HL-60/S4 treated with retinoic acid at 250 ng/mL for 4 days and 3 days (cell line): Measurements from ENCODE around the gene ATP5PB.

Experiments
- in situ Hi-C: fragments of 300-500 bp; cut with MboI; formaldehyde crosslinking; loops from 2 replicates; pipeline ENCODE4 v1.7.0; 2022; ENCODE audit warnings: low sequenced_read_pairs

Gene ATP5PB

GRCh38 chr1:111474106-111474505, 24.8 kb downstream of the ATP5PB start:
- in situ Hi-C loops = no loop called here

DNA sequence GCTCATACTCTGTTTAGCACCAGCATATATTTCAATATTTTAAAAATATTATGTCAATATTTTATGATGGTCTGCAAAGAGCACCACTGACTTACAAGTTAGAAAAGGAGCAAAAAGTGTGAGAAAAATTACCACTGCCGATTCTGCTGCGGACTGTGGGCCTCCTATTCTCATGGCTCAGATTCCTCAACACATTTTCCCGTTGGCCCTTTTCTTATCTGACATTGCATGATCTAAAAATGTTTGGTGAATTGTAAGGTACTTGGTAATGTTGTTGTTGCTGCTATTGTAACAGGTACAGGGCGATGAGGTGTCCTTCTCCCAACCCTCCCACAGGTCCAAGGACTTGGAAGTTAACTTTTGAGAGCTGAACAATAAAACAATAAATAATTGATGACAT, 25.3 kb downstream of the ATP5PB start:
- in situ Hi-C loops = no loop called here

GRCh38 chr1:111475701-111476100, 26.4 kb downstream of the ATP5PB start:
- in situ Hi-C loops = loop anchor here (25.0 kb wide), 1 partner anchor 187 kb away; no protein-coding TSS in a partner anchor

GRCh38 chr1:111476214-111476613, 26.9 kb downstream of the ATP5PB start:
- in situ Hi-C loops = loop anchor here (25.0 kb wide), 1 partner anchor 186 kb away; no protein-coding TSS in a partner anchor

GRCh38 chr1:111476761-111477309, 27.6 kb downstream of the ATP5PB start:
- in situ Hi-C loops = loop anchor here (25.0 kb wide), 1 partner anchor 185 kb away; no protein-coding TSS in a partner anchor

- in situ Hi-C loops = loop anchor here (10.0 to 25.0 kb wide), 2 partner anchors 182 to 274 kb away; partner anchors contain the start of gene DDX20
Measured at GRCh38 chr1:111480674-111481073, 31.4 kb downstream of the ATP5PB start.

DNA sequence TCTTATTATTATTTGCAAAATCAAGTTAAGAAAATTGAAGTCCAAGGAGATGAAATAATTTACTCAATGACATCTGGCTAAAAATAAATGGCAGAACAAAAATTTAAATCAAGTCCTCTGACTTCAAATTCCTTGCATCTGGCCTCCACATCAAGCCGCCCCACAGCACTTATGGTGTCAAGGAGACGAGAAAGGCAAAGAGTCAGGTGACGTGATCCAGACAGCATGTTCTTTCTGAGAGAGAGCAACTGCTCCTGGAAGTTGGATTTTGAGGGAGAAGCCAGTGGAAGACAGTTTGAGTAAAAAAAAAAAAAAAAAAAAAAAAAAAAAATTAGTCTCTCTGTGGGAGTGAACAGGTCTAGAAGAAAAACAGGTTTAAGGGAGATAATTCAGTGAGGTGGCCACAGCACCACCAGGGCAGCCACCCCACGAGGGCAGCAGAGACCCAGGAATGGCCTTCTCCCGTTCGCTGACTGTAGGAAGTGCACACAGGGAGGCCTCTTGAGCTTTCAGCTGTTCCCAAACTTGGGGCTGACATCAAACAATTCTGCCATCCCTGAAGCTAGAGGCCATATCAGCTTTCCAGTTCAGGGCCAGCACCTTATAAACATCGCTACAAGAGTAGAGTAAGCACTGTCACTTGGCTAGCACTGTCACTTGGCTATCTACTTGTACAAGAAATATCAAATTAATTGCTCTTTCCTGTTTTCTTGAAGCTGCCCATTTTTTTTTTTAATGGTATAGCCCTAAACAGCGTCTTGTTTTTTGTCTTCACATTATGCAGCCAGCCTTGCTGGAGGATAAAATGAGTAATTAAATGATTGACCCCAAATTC, 32.3 kb downstream of the ATP5PB start:
- in situ Hi-C loops = loop anchor here (10.0 to 25.0 kb wide), 2 partner anchors 181 to 273 kb away; partner anchors contain the start of gene DDX20

- in situ Hi-C loops = loop anchor here (10.0 to 25.0 kb wide), 2 partner anchors 179 to 272 kb away; partner anchors contain the start of gene DDX20
Measured at GRCh38 chr1:111483166-111483565, 33.9 kb downstream of the ATP5PB start.

GRCh38 chr1:111483876-111484275, 34.6 kb downstream of the ATP5PB start:
- in situ Hi-C loops = loop anchor here (10.0 to 25.0 kb wide), 2 partner anchors 178 to 271 kb away; partner anchors contain the start of gene DDX20

DNA sequence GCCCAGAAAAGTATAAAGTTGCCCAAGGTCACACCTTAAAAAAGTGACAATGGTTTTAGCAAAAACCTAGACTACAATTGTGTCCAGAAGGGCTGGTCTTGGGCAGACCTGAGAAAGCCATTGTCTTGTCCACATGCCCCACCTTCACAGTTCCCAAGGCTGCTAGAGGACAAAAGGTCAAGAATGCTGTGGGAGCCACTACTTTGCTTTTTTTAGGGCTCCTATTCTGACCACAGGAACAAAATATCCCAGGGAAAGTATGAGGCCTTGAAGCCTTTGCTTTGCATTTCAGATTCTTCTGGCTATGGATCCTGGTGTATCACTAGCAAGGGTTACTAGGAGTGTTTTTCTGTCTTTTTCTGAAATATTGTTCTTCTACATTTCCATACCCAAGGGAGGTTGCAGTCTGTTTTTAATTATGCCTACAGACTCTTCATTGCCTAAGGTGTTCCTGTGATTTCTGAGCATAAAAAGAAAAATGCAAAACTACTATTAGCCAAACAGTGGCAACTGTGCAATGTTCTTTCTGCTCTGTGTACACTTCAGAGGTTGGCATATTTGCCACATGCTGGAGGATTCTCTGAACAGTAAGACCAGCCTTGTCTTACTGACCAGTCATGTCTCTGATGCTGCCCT, 35.2 kb downstream of the ATP5PB start:
- in situ Hi-C loops = loop anchor here (10.0 to 25.0 kb wide), 2 partner anchors 178 to 270 kb away; partner anchors contain the start of gene DDX20

- in situ Hi-C loops = loop anchor here (10.0 to 25.0 kb wide), 2 partner anchors 176 to 268 kb away; partner anchors contain the start of gene DDX20
Measured at GRCh38 chr1:111486431-111486830, 37.2 kb downstream of the ATP5PB start.

DNA sequence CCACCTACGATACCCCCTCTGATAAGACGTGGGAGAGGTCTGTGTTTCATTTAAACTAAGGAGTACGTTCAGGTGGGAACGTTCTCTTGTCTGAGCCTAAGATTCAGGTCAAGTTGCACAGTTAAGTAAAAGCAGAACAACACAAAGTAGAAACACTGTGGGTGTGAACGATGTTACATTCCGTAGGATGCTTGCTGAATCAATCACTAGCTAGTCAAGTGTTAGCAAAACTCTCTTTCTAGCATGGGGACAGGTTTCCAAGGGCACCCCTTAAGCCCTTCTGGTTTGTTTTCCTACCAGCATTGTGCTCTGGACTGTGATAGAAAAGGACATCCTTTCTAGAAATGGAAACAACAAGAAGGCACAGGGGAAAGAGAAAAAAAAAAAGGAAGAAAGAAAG, 37.9 kb downstream of the ATP5PB start:
- in situ Hi-C loops = loop anchor here (10.0 to 25.0 kb wide), 2 partner anchors 175 to 268 kb away; partner anchors contain the start of gene DDX20

DNA sequence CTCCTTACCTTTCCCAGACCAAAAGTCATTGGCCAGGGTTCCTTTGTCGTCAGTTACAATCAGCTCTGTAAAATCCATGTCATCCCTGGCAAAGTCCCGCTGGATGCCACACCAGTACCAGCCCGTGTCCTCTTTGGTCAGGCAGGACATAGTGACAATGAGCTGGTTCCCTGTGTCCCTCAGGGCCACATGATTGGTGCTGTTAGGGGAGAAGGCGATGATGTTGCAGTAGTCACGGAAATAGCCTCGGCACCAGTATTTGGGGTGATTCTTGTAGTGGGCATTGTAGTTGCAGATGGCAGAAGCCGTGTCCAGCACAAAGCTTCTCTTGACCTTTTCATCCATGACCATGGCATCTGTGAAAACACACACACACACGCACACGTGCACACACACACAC, 39.4 kb downstream of the ATP5PB start:
- in situ Hi-C loops = loop anchor here (10.0 to 25.0 kb wide), 2 partner anchors 174 to 266 kb away; partner anchors contain the start of gene DDX20

GRCh38 chr1:111489604-111490003, 40.3 kb downstream of the ATP5PB start:
- in situ Hi-C loops = loop anchor here (10.0 to 25.0 kb wide), 2 partner anchors 173 to 265 kb away; partner anchors contain the start of gene DDX20

- in situ Hi-C loops = loop anchor here (25.0 kb wide), 1 partner anchor 172 kb away; no protein-coding TSS in a partner anchor
Measured at GRCh38 chr1:111490220-111490619, 41.0 kb downstream of the ATP5PB start.

DNA sequence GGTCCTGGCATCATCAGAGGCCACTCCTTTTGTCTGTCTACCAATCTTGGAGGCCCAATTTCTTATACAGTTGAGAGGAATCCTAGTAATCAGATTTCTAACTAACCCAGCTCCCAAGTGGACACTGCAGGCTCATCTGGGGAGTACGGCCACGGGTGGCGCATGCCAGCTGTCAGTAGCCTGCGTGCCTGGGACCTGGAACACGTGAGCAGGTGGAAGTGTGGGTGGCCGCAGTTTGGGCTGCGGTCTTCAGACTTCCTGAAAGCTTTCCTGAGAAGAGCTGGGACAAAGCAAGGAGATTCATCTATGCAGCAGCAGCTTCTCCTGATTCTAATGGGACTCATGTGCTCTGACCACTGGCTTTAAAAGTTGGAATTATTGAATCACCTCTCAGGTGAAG, 41.8 kb downstream of the ATP5PB start:
- in situ Hi-C loops = loop anchor here (25.0 kb wide), 1 partner anchor 171 kb away; no protein-coding TSS in a partner anchor

DNA sequence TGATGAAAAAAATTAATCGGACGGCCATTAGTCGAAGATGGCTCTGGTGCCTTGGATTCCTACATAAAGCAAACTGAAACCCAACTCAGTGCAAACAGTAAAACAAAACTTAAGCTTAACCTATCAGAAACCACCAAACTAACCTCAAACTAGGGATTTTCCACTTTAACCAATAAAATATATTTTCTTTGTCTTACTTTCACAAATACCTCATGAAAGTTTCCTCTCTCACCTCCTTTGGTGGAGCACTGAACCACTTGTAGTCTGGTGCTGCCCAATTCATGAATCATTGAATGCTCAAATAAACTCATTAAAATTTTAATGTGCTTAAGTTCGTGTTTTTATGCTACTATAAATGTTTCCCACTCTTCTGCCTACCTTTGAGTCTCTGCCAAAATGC, 47.1 kb downstream of the ATP5PB start:
- in situ Hi-C loops = loop anchor here (25.0 kb wide), 1 partner anchor 166 kb away; no protein-coding TSS in a partner anchor

- in situ Hi-C loops = loop anchor here (25.0 kb wide), 1 partner anchor 165 kb away; no protein-coding TSS in a partner anchor
Measured at GRCh38 chr1:111497592-111497991, 48.3 kb downstream of the ATP5PB start.

GRCh38 chr1:111499026-111499785, 49.9 kb downstream of the ATP5PB start:
- in situ Hi-C loops = loop anchor here (25.0 kb wide), 1 partner anchor 163 kb away; no protein-coding TSS in a partner anchor

- in situ Hi-C loops = no loop called here
Measured at GRCh38 chr1:111501645-111502044, 52.4 kb downstream of the ATP5PB start.
